PFSK-1 (cell line): ENCODE measurements around the gene GABBR1.

Experiments used
- POLR2AphosphoS5 ChIP-seq: IDR thresholded peaks from 2 replicates; pipeline ENCODE4 v1.6.1; 2012; ENCODE audit warnings: low read depth, mild to moderate bottlenecking, control low read depth, low read length, moderate library complexity
- SIN3A ChIP-seq: IDR thresholded peaks from 2 replicates; pipeline ENCODE4 v1.6.1; 2012; ENCODE audit warnings: mild to moderate bottlenecking, low read length, moderate library complexity, borderline replicate concordance; ENCODE audit not compliant: insufficient read depth
- TAF1 ChIP-seq: IDR thresholded peaks from 2 replicates; pipeline ENCODE4 v1.6.1; 2012; ENCODE audit warnings: low read length, control low read depth, borderline replicate concordance; ENCODE audit not compliant: insufficient read depth

GRCh38 chr6:29521006-29521680 lies 111.8 kb downstream of the GABBR1 start:
- TF ChIP-seq POLR2AphosphoS5 (no peak), TAF1 (no peak), SIN3A (no peak)
